PC-3 (cell line): ENCODE data around the gene KRT23. TPM values are rescaled to one million over a fixed set of nuclear protein-coding genes. Genes with fewer than 3 reads are reported as not detected.

Source experiments
- ATAC-seq: fragments of 200-7000 bp; cut with Tn5 transposase; 2 replicates; pipeline ENCODE4 v1.9.1; 2020; ENCODE audit warnings: mild to moderate bottlenecking, moderate library complexity
- BruUV-seq: library from RNA; stranded (reverse); fragments of 400-500 nt; replicated peaks from 2 replicates; lab custom pipeline; 2021; lab: Mats Ljungman, UMichigan
- CTCF ChIA-PET: fragments of 300-600 bp; sonication (Branson Sonifier 250); formaldehyde crosslinking; loops from one replicate; lab custom pipeline; 2022; ENCODE audit warnings: antibody characterized with exemption; lab: Charles Lee
- POLR2A ChIA-PET: fragments of 300-600 bp; sonication (Branson Sonifier 250); formaldehyde crosslinking; loops from one replicate; lab custom pipeline; 2022; ENCODE audit warnings: antibody characterized with exemption; ENCODE audit not compliant: unreplicated experiment; lab: Charles Lee
- DNase-seq: peaks from one replicate; pipeline ENCODE4 v3.0.0-alpha.2; 2015
- H2AFZ ChIP-seq: fragments of 300-600 bp; sonication (generic); 2 replicates; pipeline ENCODE4 v1.6.0; 2016; ENCODE audit warnings: antibody characterized with exemption, low read length
- H3F3A ChIP-seq: fragments of 300-600 bp; sonication (generic); one replicate; pipeline ENCODE4 v1.6.0; 2017; ENCODE audit warnings: antibody characterized with exemption, low read length, control low read depth, mild to moderate bottlenecking; ENCODE audit not compliant: unreplicated experiment
- H3K27ac ChIP-seq: fragments of 300-600 bp; sonication (generic); 2 replicates; pipeline ENCODE4 v1.5.1; 2016; ENCODE audit warnings: mild to moderate bottlenecking, low read length
- H3K27me3 ChIP-seq: fragments of 300-600 bp; sonication (generic); 2 replicates; pipeline ENCODE4 v1.6.1; 2016; ENCODE audit warnings: low read length, mixed read lengths
- H3K36me3 ChIP-seq: fragments of 300-600 bp; sonication (generic); 2 replicates; pipeline ENCODE4 v1.6.1; 2016; ENCODE audit warnings: low read depth, mixed run types, low read length, mixed read lengths
- H3K4me1 ChIP-seq: fragments of 300-600 bp; sonication (generic); 2 replicates; pipeline ENCODE4 v1.5.1; 2016; ENCODE audit warnings: low read length; ENCODE audit not compliant: insufficient read depth
- H3K4me2 ChIP-seq: fragments of 300-600 bp; sonication (generic); 2 replicates; pipeline ENCODE4 v1.6.0; 2016; ENCODE audit warnings: low read length
- H3K4me3 ChIP-seq: fragments of 300-600 bp; sonication (generic); 2 replicates; pipeline ENCODE4 v1.5.1; 2016; ENCODE audit warnings: mild to moderate bottlenecking, low read length, mixed read lengths
- H3K79me2 ChIP-seq: fragments of 300-600 bp; sonication (generic); 2 replicates; pipeline ENCODE4 v1.6.1; 2017; ENCODE audit warnings: low read length, mixed read lengths
- H3K9ac ChIP-seq: fragments of 300-600 bp; sonication (generic); 2 replicates; pipeline ENCODE4 v1.6.0; 2016; ENCODE audit warnings: mild to moderate bottlenecking, low read length
- H3K9me2 ChIP-seq: fragments of 300-600 bp; sonication (generic); replicated peaks from 2 replicates; pipeline ENCODE4 v1.6.1; 2016; ENCODE audit warnings: mixed run types, low read length, mixed read lengths
- H3K9me3 ChIP-seq: fragments of 300-600 bp; sonication (generic); 2 replicates; pipeline ENCODE4 v1.6.1; 2016; ENCODE audit warnings: low read length, mixed read lengths
- H4K20me1 ChIP-seq: fragments of 300-600 bp; sonication (generic); 2 replicates; pipeline ENCODE4 v1.6.1; 2016; ENCODE audit warnings: low read length, mixed read lengths
- EZH2 ChIP-seq: fragments of 300-600 bp; sonication (generic); IDR thresholded peaks from one replicate; pipeline ENCODE4 v1.6.1; 2017; ENCODE audit warnings: antibody characterized with exemption, mild to moderate bottlenecking, low read length; ENCODE audit not compliant: unreplicated experiment
- EZH2phosphoT487 ChIP-seq: fragments of 300-600 bp; sonication (generic); IDR thresholded peaks from 2 replicates; pipeline ENCODE4 v1.6.1; 2018; ENCODE audit warnings: mild to moderate bottlenecking, antibody characterized with exemption, low read length, borderline replicate concordance
- intact Hi-C: fragments of 100-400 bp; cut with micrococcal nuclease; formaldehyde crosslinking; loops from 2 replicates; pipeline ENCODE4 v1.9.0; 2023
- total RNA-seq: library from RNA; depleted of rRNA; stranded (reverse); fragments of >200 nt; gene quantifications from 2 replicates; pipeline ENCODE4 v1.2.3, GENCODE V29; 2014
- TF ChIP-seq, protein P1 (sequence below): fragments of 300-600 bp; sonication (generic); conservative IDR thresholded peaks from 2 replicates; pipeline ENCODE4 v1.5.1; 2017; ENCODE audit warnings: antibody characterized with exemption, low read depth, mild to moderate bottlenecking, low read length

KRT23 gene
- total RNA-seq, 1 experiment from 2014 or later = not detected

DNA sequence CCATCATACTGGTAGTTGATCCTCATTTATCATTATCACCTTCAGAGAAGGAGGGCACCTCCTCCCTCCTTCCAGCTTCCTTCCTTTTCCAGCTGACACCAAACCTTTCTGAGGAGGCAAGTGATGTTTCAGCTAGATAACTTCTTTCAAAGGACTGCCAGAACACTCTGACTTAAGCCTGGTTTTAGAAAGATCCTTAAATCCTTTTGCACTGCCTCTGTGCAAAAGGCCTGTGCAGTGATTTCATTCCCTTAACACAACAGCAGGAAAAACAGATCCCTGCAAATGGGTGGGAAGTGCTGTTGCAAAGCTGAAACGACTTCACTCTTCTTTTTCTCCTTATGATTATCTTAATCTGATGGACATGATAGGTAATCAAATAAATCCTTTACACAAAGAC is 7.1 kb upstream of the KRT23 start:
- Histone ChIP-seq H2AFZ (no peak overlapping the region), H3K9me3 (no peaks in the 10 kb centered on the region), H3K79me2 (no peaks in the 10 kb centered on the region), H3K9me2 (no peaks in the 10 kb centered on the region), H3K4me1 (no peaks in the 10 kb centered on the region), H3K27me3 (no peaks in the 10 kb centered on the region), H3K36me3 (no peaks in the 10 kb centered on the region), H3K9ac (no peak overlapping the region), H3F3A (no peaks in the 10 kb centered on the region), H3K4me3 (no peak overlapping the region), H3K4me2 (no peak overlapping the region), H4K20me1 (no peaks in the 10 kb centered on the region), H3K27ac (no peak overlapping the region)
- no TSS peak for BruUV-seq
- ChIA-PET CTCF (no interaction called here), POLR2A (no interaction called here)
- ATAC-seq (no peak), DNase-seq (no peak)
- TF ChIP-seq EZH2phosphoT487 (no peak), EZH2 (no peak)
- TF ChIP-seq, protein P1, sequence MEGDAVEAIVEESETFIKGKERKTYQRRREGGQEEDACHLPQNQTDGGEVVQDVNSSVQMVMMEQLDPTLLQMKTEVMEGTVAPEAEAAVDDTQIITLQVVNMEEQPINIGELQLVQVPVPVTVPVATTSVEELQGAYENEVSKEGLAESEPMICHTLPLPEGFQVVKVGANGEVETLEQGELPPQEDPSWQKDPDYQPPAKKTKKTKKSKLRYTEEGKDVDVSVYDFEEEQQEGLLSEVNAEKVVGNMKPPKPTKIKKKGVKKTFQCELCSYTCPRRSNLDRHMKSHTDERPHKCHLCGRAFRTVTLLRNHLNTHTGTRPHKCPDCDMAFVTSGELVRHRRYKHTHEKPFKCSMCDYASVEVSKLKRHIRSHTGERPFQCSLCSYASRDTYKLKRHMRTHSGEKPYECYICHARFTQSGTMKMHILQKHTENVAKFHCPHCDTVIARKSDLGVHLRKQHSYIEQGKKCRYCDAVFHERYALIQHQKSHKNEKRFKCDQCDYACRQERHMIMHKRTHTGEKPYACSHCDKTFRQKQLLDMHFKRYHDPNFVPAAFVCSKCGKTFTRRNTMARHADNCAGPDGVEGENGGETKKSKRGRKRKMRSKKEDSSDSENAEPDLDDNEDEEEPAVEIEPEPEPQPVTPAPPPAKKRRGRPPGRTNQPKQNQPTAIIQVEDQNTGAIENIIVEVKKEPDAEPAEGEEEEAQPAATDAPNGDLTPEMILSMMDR = no peak
- intact Hi-C loops = no loop called here

DNA sequence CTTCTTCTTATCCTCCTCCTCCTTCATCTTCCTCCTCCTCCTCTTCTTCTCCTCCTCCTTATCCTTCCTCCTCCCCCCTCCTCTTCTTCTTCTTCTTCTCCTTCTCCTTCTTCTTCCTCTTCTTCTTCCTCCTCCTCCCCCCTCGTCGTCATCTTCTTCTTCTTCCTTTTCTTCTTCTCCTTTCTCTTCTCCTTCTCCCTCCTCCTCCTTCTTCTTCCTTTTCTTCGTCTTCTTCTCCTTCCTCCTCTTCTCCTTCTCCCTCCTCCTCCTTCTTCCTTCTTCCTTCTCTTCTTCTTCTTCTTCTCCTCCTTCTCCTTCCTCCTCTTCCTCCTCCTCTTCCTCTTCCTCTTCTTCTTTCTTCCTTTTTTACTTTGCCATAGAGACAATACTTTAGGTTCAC is 5.1 kb upstream of the KRT23 start:
- CTCF ChIA-PET = no interaction called here
- Histone ChIP-seq H3K27me3 (no peaks in the 10 kb centered on the region), H3K4me1 (no peaks in the 10 kb centered on the region), H3K9ac (no peak overlapping the region), H2AFZ (no peak overlapping the region), H3F3A (no peaks in the 10 kb centered on the region), H3K36me3 (no peaks in the 10 kb centered on the region), H3K4me3 (no peak overlapping the region), H3K9me2 (no peaks in the 10 kb centered on the region), H3K9me3 (no peaks in the 10 kb centered on the region), H4K20me1 (no peaks in the 10 kb centered on the region), H3K27ac (no peak overlapping the region), H3K4me2 (no peak overlapping the region), H3K79me2 (no peaks in the 10 kb centered on the region)
- no peak for ATAC-seq
- DNase-seq = no peak
- TF ChIP-seq, protein P1 = no peak
- intact Hi-C loops = no loop called here
- BruUV-seq = no TSS peak
- POLR2A ChIA-PET = no interaction called here

DNA sequence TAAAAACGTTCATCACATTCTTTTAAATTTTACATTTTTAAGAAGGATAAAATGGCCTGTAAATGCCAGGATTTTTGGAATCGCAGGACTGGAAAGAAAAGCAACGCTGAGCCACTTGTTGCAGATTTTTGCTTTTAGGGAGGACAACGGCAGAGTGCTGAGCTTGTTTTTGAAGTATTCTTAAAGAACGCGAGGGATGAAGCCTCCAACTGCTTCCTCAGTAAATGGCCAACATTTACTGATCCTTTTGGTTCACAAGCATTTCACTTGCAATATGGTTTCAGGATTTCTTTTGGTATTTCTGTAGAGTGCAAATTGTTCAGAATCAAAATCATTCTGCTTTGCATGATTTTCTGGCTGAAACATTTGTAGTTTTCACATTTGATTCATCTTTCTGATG is 2.8 kb upstream of the KRT23 start:
- DNase-seq (no peak), ATAC-seq (no peak)
- no peaks in the 10 kb centered on the region for H4K20me1 ChIP-seq
- intact Hi-C loops = no loop called here
- no peaks in the 10 kb centered on the region for H3K4me1 ChIP-seq
- no peaks in the 10 kb centered on the region for H3K9me2 ChIP-seq
- H3F3A ChIP-seq = no peaks in the 10 kb centered on the region
- no peaks in the 10 kb centered on the region for H3K27me3 ChIP-seq
- H3K4me3 ChIP-seq = no peak overlapping the region
- H2AFZ ChIP-seq = no peak overlapping the region
- ChIA-PET POLR2A (no interaction called here), CTCF (no interaction called here)
- no TSS peak for BruUV-seq
- TF ChIP-seq, protein P1 = no peak
- TF ChIP-seq EZH2phosphoT487 (no peak), EZH2 (no peak)
- no peaks in the 10 kb centered on the region for H3K36me3 ChIP-seq
- H3K4me2 ChIP-seq = no peak overlapping the region
- H3K79me2 ChIP-seq = no peaks in the 10 kb centered on the region
- H3K9me3 ChIP-seq = no peaks in the 10 kb centered on the region
- no peak overlapping the region for H3K27ac ChIP-seq
- H3K9ac ChIP-seq = no peak overlapping the region
